Activated B cell treated with CpG ODN at 0.5 μM for 24 hours (primary cell): ENCODE data around the gene LAX1. TPM values are rescaled to one million over a fixed set of nuclear protein-coding genes. Genes with fewer than 3 reads are reported as not detected.
A peak's percentile ranks its signal among the peaks of the same experiment; 100 is the strongest.
"Not testable (repeated sequence)": the region's sequence is repeated elsewhere in the genome, so short reads cannot be mapped to it uniquely, and the experiment has no call there.

Source experiments
- ATAC-seq: fragments of 200-7000 bp; cut with Tn5 transposase; one replicate; pipeline ENCODE4 v1.10.0; 2021; ENCODE audit warnings: low read depth, mild to moderate bottlenecking, moderate library complexity
- CTCF ChIA-PET: fragments of 350-600 bp; sonication (Branson Sonifier 250); formaldehyde crosslinking; loops from one replicate; lab custom pipeline; 2021; ENCODE audit warnings: antibody characterized with exemption; lab: Charles Lee
- POLR2A ChIA-PET: fragments of 350-600 bp; sonication (Branson Sonifier 250); formaldehyde crosslinking; loops from one replicate; lab custom pipeline; 2021; ENCODE audit warnings: antibody characterized with exemption; lab: Charles Lee
- DNase-seq: peaks from one replicate; pipeline ENCODE4 v3.0.0; 2022
- H3K27ac Mint-ChIP-seq: one replicate; pipeline ENCODE4 v1.8.0; 2020; ENCODE audit warnings: mixed read lengths
- H3K27me3 Mint-ChIP-seq: one replicate; pipeline ENCODE4 v1.8.0; 2021; ENCODE audit warnings: mixed read lengths
- H3K36me3 Mint-ChIP-seq: one replicate; pipeline ENCODE4 v1.8.0; 2021; ENCODE audit warnings: low read depth, mixed read lengths
- H3K4me1 Mint-ChIP-seq: one replicate; pipeline ENCODE4 v1.8.0; 2021; ENCODE audit warnings: mixed read lengths
- H3K4me3 Mint-ChIP-seq: one replicate; pipeline ENCODE4 v1.8.0; 2020; ENCODE audit warnings: mild to moderate bottlenecking, mixed read lengths
- H3K9me3 Mint-ChIP-seq: one replicate; pipeline ENCODE4 v1.8.0; 2020; ENCODE audit warnings: mixed read lengths
- CTCF ChIP-seq: fragments of 200-600 bp; IDR thresholded peaks from one replicate; pipeline ENCODE4 v1.8.0; 2022; ENCODE audit warnings: antibody characterized with exemption, mild to moderate bottlenecking
- intact Hi-C: fragments of 100-400 bp; cut with micrococcal nuclease; formaldehyde crosslinking; loops from one replicate; pipeline ENCODE4 v1.15.1; 2024
- total RNA-seq: library from RNA; stranded (reverse); gene quantifications from 2 replicates; pipeline ENCODE4 v1.2.3, GENCODE V29; 2022

LAX1 gene
- total RNA-seq, 1 donor from 2014 or later, result 13.5 TPM

GRCh38 chr1:203756036-203756435 lies 8.9 kb upstream of the LAX1 start:
- ATAC-seq, result no peak
- ChIA-PET CTCF (interaction anchor here (1.9 kb wide), 1 partner anchor 8 kb away, joined by 8 read pairs; the partner anchor contains the start of gene LAX1), POLR2A (interaction anchor here (0.7 to 3.7 kb wide), 2 partner anchors 9 to 59 kb away, joined by 4 to 30 read pairs; partner anchors contain the start of gene LAX1)
- no peaks in the 10 kb centered on the region for H3K9me3 Mint-ChIP-seq
- no peak for DNase-seq
- H3K4me3 Mint-ChIP-seq, result no peak overlapping the region
- no peaks in the 10 kb centered on the region for H3K36me3 Mint-ChIP-seq
- peaks cover 41% of the 10 kb centered on the region for H3K4me1 Mint-ChIP-seq
- no peak for TF ChIP-seq CTCF
- H3K27ac Mint-ChIP-seq, result peak overlapping the region; percentile 54
- intact Hi-C loops, result no loop called here
- H3K27me3 Mint-ChIP-seq, result no peaks in the 10 kb centered on the region

- H3K27me3 Mint-ChIP-seq, intact Hi-C loops, ATAC-seq, H3K9me3 Mint-ChIP-seq, H3K27ac Mint-ChIP-seq, H3K4me3 Mint-ChIP-seq, POLR2A ChIA-PET, DNase-seq, CTCF ChIA-PET, H3K36me3 Mint-ChIP-seq: not testable (repeated sequence)
- peaks cover 33% of the 10 kb centered on the region for H3K4me1 Mint-ChIP-seq
Observed at GRCh38 chr1:203758749-203759148, 6.2 kb upstream of the LAX1 start.

- no peak for TF ChIP-seq CTCF
- Mint-ChIP-seq H3K27me3 (no peaks in the 10 kb centered on the region), H3K9me3 (no peaks in the 10 kb centered on the region), H3K27ac (no peak overlapping the region), H3K4me3 (no peak overlapping the region), H3K4me1 (peaks cover 37% of the 10 kb centered on the region), H3K36me3 (peaks cover 3% of the 10 kb centered on the region)
- ChIA-PET POLR2A (interaction anchor here (0.5 kb wide), 1 partner anchor 9 kb away, joined by 3 read pairs; no protein-coding TSS in a partner anchor), CTCF (no interaction called here)
- intact Hi-C loops, result no loop called here
- DNase-seq, result no peak
- no peak for ATAC-seq
Observed at GRCh38 chr1:203760506-203760905, 4.5 kb upstream of the LAX1 start.

GRCh38 chr1:203761958-203762357 lies 3.0 kb upstream of the LAX1 start:
- intact Hi-C loops, ATAC-seq, H3K27me3 Mint-ChIP-seq, POLR2A ChIA-PET, H3K27ac Mint-ChIP-seq, CTCF ChIA-PET, H3K9me3 Mint-ChIP-seq, H3K36me3 Mint-ChIP-seq, DNase-seq, H3K4me3 Mint-ChIP-seq: not testable (repeated sequence)
- peaks cover 33% of the 10 kb centered on the region for H3K4me1 Mint-ChIP-seq

- H3K4me1 Mint-ChIP-seq, result peaks cover 37% of the 10 kb centered on the region
Observed at GRCh38 chr1:203763505-203763904, 1.5 kb upstream of the LAX1 start.

More at GRCh38 chr1:203763505-203763904, 1.5 kb upstream of the LAX1 start:
- Mint-ChIP-seq H3K36me3 (peaks cover 8% of the 10 kb centered on the region), H3K27me3 (no peaks in the 10 kb centered on the region), H3K4me3 (no peak overlapping the region), H3K27ac (peak overlapping the region; percentile 99), H3K9me3 (no peaks in the 10 kb centered on the region)
- POLR2A ChIA-PET, result interaction anchor here (0.6 to 1.5 kb wide), 3 partner anchors 9 to 109 kb away, joined by 3 to 7 read pairs (median 7); no protein-coding TSS in a partner anchor
- ATAC-seq (no peak), DNase-seq (no peak)
- intact Hi-C loops, result no loop called here
- TF ChIP-seq CTCF, result no peak
- CTCF ChIA-PET, result interaction anchor here (1.0 to 2.2 kb wide), 2 partner anchors 8 to 19 kb away, joined by 3 to 8 read pairs; no protein-coding TSS in a partner anchor
